ENCODE results near the gene NINJ1.

The NINJ1 gene, protein sequence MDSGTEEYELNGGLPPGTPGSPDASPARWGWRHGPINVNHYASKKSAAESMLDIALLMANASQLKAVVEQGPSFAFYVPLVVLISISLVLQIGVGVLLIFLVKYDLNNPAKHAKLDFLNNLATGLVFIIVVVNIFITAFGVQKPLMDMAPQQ

GRCh38 chr9:93134015-93134739 is at the start of gene NINJ1:
Gene NINJ1 (minus strand): TSS chr9:93134251. CDS start chr9:93134217, 34 bp downstream.
- peak; percentile 8 to 15 for DNase-seq (ENCODE audit: low read depth in 2 of 2)

DNA sequence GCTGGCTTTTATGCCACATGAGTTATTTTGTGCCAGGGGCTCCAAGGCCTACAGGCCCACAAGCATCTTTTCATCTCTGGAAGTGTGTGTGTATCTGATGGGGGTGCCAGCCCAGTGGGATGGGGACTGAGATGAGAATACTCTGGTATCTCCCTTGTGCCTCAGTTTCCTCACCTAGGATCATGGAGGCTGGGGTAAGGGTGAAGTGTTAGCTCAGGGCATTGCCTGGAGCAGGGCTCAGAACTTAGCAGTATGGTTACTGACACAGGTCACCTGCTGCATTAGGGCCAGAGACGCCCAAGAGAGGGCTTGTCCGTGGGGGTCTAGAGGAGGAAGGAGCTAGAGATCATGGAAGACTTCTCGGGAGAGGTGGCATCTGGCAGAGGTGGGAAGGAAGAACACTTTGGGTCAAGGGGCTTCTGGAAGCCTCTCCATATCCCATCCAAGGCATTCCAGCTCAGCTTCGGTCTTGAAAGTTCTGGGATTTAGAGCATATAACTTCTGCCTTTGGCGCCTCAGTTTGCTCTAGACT is 49.1 kb upstream of the NINJ1 start:
- DNase-seq (ENCODE audit: low read depth in 2 of 2) = no peak

GRCh38 chr9:93182572-93182971 is 48.5 kb upstream of the NINJ1 start:
- no peak for DNase-seq (ENCODE audit: low read depth in 2 of 2)

- no peak for DNase-seq (ENCODE audit: low read depth in 2 of 2)
These were observed 47.8 kb upstream of the NINJ1 start for GRCh38 chr9:93181672-93182435.

GRCh38 chr9:93180938-93181337 is 46.9 kb upstream of the NINJ1 start:
- no peak for DNase-seq (ENCODE audit: low read depth in 2 of 2)

DNA sequence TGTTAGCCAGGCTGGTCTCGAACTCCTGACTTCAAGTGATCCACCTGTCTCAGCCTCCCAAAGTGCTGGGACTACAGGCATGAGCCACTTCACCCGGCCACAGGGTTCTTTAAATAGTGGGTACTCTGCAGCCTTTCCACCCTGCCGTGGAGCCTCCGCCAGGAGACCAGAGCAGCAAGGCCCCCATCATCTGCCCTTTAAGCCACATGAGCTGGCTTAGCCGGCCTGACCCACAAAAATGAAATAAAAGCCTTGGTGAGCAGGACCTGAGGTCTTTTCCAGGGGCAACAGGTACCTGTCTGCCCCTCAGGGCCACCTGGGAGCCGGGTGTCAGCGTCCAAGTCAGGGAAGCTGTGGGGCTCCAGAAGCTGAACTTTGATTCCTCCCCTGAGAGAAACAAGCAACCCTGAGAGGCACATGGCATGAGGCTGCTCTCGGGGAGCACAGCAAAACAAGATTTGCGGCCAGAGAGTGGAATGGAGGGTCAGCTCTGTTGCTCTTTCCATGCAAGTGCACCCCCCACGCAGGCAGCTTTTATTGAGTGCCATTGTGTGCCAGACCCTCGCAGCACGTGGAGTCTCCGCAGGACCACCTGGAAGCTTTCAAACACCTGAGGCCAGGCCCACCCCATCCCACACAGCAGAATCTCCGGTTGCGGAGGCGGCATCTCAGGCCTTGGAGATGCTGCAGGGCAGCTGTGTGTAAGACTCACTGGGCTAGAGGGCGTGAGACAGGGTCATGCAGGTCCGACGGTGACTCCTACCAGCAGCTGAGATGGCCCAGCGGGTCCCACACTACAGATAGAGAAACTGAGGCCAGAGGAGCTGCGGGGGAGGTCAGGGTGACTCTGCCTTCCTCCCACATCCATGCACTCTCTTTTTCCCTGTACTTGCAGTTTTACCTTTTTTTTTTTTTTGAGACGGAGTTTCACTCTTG is 45.1 kb upstream of the NINJ1 start:
- DNase-seq (ENCODE audit: low read depth in 2 of 2) = no peak

DNA sequence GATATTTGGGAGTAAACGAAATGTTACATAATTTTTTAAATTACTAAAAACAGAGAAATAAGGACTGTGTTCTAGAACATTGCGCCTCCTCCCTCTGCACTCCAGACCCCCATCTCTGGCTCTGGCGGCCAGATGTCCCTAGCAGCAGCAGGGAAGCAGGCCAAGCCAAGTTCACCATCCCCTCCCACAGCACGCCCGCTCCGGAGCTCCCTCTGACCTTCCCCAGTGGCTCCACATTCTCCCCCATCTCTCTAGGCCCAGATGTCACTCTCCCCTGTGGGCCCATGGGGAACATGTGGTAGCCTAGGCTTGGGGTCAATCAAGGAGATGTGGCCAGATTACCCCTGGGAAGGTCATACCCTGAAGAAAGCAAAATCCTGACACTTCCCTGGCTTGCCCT is 43.6 kb upstream of the NINJ1 start:
- DNase-seq (ENCODE audit: low read depth in 2 of 2) = no peak

DNA sequence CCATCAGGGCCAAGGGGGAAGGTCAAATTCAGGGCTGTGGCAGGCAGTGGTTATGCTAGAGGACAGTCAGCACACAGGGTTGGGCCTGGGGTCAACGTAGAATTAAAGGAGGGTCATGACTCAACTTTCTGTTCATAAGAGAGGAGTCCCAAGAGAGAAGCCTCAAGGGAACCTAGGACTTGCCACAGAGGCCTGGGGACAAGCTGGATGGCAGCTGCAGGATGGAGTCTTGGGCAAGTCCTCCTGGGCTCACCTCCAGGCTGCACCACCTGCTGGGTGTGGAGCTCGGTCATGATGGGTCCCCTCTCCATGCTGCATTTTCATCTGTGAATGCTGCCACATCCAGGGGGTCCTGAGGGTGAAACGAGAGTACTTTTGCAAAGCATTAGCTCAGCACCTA is 40.9 kb upstream of the NINJ1 start:
- DNase-seq (ENCODE audit: low read depth in 2 of 2) = no peak

GRCh38 chr9:93173365-93174051 is 39.5 kb upstream of the NINJ1 start:
- no peak for DNase-seq (ENCODE audit: low read depth in 2 of 2)

- DNase-seq (ENCODE audit: low read depth in 2 of 2) = no peak
These were observed 38.8 kb upstream of the NINJ1 start for GRCh38 chr9:93172666-93173364.

DNA sequence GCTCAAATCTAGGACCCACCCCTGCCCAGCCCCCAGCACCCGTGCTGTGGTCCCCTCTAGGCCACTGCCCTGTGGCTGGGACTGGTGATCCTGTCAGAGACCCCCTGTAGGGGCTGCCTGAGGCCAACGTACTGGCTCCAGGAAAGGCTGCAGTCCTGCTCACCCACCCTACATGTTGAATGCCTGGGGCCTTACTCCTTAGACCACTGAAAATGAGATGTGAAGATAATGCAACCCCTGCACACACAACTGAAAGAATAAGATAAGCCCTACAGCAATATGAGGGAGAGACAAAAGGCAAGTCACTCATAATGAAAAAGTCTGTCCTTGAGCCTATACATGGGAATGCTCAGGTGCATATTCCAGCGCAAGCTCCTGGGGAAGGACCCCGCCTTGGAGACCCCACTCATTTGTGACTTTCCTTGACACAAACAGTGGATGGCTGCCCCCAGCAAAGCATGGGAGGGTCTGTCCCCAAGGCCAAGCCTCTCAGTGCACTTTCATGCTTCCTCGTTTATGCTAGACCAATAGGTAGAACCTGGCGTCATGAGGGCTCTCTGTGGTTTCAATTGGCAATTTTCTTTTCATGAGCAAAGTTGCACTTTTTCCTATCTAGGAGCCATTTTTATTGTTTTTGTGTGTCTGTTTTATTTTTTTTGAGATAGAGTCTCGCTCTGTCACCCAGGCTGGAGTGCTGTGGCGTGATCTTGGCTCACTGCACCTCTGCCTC is 37.4 kb upstream of the NINJ1 start:
- no peak for DNase-seq (ENCODE audit: low read depth in 2 of 2)

- DNase-seq (ENCODE audit: low read depth in 2 of 2) = no peak
These were observed 36.5 kb upstream of the NINJ1 start for GRCh38 chr9:93170571-93170970.

- no peak for DNase-seq (ENCODE audit: low read depth in 2 of 2)
These were observed 35.4 kb upstream of the NINJ1 start for GRCh38 chr9:93169444-93169843.

DNA sequence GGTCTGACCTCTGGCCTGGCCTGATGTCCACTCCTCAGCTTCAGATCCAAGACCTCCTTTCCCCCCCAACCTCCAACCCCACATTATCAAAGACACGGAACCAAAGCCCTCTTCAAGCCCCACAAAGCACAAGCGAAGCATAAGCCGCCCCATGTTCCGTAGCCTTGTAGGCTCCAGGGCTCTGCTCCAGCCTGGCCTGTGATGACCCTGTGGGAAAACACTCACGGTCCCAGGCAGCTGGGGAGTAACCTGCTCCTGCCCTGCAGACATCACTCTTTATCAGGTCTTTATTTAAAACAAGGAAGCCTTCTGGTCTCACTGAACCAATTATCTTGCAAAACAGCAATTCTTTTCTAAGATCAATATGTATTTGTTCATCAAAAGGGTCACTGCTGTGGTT is 34.5 kb upstream of the NINJ1 start:
- no peak for DNase-seq (ENCODE audit: low read depth in 2 of 2)

GRCh38 chr9:93167838-93168237 is 33.8 kb upstream of the NINJ1 start:
- no peak for DNase-seq (ENCODE audit: low read depth in 2 of 2)

GRCh38 chr9:93167185-93167584 is 33.1 kb upstream of the NINJ1 start:
- no peak for DNase-seq (ENCODE audit: low read depth in 2 of 2)

DNA sequence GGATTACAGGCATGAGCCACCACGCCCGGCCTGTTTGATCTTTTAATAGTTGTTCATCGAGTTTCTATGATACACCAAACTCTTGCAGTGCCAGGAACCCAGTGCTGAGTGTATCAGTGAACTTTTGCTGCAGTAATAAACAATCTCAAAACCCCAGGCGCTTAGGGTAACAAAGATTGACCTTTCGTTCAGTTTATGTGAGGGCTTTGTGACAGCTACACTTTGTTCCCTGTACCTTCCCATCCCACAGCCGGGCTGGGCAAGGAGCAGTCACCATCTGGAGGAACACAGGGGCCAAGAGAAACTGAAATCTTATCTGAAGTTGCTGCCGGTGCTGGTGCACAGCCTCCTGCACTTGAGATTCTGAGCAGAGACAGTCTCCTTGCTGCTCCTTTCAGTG is 32.6 kb upstream of the NINJ1 start:
- no peak for DNase-seq (ENCODE audit: low read depth in 2 of 2)

DNA sequence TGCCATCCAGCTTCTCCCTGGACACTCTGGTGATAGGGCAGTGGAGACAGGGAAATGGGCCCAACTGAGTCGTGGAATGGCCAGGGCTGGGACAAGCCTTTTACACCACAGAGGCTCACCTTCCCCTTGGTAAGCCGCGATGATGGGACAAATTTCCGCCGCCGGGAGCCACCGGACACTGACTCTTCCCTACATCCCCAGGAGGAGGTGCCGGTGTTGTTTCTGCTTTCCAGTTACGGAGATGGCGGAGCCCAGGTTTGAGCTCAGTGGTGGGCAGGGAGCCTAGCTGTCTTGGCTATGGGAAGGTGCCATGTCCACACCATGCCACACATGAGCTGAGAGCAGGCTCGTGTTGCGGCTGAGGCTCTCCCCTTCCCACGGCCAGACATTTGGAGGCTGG is 30.0 kb upstream of the NINJ1 start:
- DNase-seq (ENCODE audit: low read depth in 2 of 2) = no peak

DNA sequence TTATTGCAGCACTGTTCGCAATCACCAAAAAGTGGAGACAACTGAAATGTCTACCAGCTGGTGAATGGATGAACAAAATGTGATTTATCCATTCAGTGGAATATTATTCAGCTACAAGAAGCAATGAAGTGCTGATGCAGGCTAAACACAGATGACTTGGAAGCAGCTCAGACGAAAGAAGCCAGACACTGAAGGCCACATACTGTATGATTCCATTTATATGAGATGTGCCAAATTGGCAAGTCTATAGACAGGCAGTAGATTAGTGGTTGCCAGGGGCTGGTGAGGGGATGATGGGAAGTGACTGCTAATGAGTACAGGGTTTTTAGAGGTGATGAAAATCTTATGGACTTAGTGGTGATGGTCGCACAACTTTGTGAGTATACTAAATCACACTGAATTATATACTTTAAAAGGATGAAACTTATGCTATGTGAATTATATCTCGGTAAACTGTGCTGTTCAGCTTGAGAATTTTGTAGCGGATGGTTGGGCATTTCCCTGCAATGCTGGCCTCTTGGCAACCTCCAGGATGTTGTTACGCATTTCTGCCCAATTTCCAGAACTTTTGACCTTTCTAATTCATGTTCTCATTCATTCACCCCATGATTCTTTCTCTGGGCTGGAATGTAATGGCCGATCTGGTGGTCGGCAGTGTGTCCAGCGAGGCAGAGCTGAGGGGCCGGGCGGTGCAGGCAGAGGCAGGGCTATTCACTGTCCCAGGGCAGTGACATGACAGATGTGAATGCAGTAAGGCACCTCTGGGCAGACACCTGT is 27.9 kb upstream of the NINJ1 start:
- DNase-seq (ENCODE audit: low read depth in 2 of 2) = no peak

Data from fibroblast of skin of left biceps (primary cell).